Adipose tissue (tissue), 3 donors: ENCODE results near the gene SPTBN1. TPM values are rescaled to one million over a fixed set of nuclear protein-coding genes. Genes with fewer than 3 reads are reported as not detected.
"Not testable (repeated sequence)": the region's sequence is repeated elsewhere in the genome, so short reads cannot be mapped to it uniquely, and the experiment has no call there.

Experiments used
- H3K27ac ChIP-seq: one replicate; pipeline ENCODE4 v1.5.1; 2013; ENCODE audit warnings: low read depth, low read length
- WGBS, 3 donors: extraction: QIAGEN DNeasy Blood & Tissue Kit; methylation state at CpG; one replicate each; pipeline ENCODE4 v1.1.7; 2013; 5-methylcytosine and 5-hydroxymethylcytosine counted together
- polyA plus RNA-seq, 3 donors: library from polyadenylated mRNA; stranded (reverse); fragments of 200-250 nt; gene quantifications; one replicate each; pipeline ENCODE4 v1.2.3, GENCODE V29; 2013
- donor health status: healthy with polysubstance abuse.
- donor health status: Bipolar disorder and iron deficiency.
- donor health status: healthy.

The SPTBN1 gene
- polyA plus RNA-seq, 3 donors: 41.9 to 219 (median 183) TPM

DNA sequence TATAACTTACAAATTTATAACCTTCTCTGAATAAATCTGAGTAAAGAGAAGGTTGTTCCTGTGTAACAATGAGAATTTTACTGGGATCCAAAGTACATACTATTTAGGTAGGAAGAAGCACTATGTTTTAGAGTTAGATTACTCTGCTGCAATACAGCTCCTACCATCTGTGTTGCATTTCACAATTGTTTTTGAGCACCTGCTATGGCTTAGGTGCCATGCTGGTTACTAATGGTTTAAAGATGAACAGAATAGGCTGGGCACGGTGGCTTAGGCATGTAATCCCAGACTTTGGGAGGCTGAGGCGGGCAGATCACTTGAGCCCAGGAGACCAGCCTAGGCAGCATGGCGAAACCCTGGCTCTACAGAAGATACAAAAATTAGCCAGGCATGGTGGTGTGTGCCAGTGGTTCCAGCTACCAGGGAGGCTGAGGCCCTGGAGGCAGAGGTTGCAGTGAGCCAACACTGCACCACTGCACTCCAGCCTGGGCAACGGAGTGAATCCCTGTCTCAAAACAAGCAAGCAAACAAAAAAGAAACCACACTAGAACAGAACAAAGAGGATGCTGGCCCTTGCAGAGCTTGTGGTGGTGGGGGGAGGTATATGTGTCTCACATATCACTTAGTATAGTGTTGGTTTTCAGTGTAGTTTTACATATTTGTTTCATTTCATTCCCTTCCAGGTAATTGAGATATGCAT, 56.7 kb downstream of the SPTBN1 start:
- 85 to 92% (median 86%) methylated on average over 4 of the region's 4 CpGs for WGBS, 3 donors

DNA sequence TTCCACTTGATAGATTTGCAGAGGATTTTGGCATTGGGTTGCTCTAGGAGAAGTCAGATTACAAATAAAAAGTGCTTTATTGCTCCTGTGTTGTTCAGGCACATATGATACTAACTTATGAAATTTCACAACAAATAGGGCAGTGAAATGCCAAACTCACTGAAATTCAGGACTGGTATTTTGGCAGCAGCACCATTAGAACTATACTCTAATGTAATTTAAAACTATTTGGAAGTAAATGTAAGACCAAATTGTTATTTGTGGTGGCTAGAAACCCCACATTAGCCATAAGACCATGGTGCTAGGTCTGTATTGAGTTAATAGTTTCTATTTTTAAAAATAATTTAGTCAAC, 57.2 kb downstream of the SPTBN1 start:
- H3K27ac ChIP-seq: no peak overlapping the region

More for the DNA sequence above, 56.7 kb downstream of the SPTBN1 start:
- H3K27ac ChIP-seq: no peak overlapping the region

DNA sequence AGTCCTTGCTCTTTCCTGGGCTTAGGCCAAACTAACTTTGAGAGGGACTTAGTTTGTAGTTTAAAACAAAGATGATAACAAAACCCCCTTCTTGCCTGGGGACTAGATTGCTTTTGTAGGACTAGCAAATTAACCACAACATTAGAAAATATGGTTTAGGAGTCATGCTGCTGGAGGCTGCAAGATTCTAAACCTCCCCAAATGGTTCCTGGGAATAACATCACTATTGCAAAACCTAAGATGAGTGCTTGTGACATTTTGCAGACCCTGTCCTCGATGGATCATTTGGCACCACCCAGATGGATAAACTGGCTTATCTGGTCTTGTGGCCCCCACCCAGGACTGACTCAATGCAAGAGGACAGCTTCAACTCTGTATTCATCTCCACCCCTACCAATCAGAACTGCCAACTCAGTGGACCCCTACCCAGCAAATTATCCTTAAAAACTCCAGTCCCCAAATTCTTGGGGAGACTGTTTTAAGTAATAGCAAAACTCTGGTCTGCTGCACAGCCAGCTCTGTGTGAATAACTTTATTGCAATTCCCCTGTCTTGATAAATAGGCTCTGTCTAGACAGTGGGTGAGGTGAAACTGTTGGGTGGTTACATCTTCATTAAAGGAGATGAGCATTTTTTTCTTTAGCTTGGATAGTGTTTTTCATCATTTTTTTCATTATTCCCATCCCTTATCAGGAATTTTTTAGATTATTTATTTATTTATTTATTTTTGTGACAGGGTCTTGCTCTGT, 58.9 kb downstream of the SPTBN1 start:
- no peak overlapping the region for H3K27ac ChIP-seq
- 36 to 55% (median 42%) methylated on average over 1 of the region's 1 CpG for WGBS, 3 donors

- no peak overlapping the region for H3K27ac ChIP-seq
- 82 to 90% (median 90%) methylated on average over 2 of the region's 2 CpGs for WGBS, 3 donors
Observed at GRCh38 chr2:54516842-54517241, 60.7 kb downstream of the SPTBN1 start.

- not testable (repeated sequence) for H3K27ac ChIP-seq
- 71 to 90% (median 79%) methylated on average over 7 of the region's 7 CpGs for WGBS, 3 donors
Observed at GRCh38 chr2:54518016-54518415, 61.9 kb downstream of the SPTBN1 start.

GRCh38 chr2:54518430-54518829, 62.3 kb downstream of the SPTBN1 start:
- H3K27ac ChIP-seq: no peak overlapping the region
- WGBS, 3 donors: 49 to 67% (median 57%) methylated on average over 2 of the region's 2 CpGs

- WGBS, 3 donors: 54 to 86% (median 85%) methylated on average over 12 of the region's 12 CpGs
- H3K27ac ChIP-seq: no peak overlapping the region
Observed at GRCh38 chr2:54519841-54520459, 63.8 kb downstream of the SPTBN1 start.

- WGBS, 3 donors: 69 to 80% (median 70%) methylated on average over 3 of the region's 3 CpGs
- no peak overlapping the region for H3K27ac ChIP-seq
Observed at GRCh38 chr2:54520687-54521086, 64.6 kb downstream of the SPTBN1 start.

DNA sequence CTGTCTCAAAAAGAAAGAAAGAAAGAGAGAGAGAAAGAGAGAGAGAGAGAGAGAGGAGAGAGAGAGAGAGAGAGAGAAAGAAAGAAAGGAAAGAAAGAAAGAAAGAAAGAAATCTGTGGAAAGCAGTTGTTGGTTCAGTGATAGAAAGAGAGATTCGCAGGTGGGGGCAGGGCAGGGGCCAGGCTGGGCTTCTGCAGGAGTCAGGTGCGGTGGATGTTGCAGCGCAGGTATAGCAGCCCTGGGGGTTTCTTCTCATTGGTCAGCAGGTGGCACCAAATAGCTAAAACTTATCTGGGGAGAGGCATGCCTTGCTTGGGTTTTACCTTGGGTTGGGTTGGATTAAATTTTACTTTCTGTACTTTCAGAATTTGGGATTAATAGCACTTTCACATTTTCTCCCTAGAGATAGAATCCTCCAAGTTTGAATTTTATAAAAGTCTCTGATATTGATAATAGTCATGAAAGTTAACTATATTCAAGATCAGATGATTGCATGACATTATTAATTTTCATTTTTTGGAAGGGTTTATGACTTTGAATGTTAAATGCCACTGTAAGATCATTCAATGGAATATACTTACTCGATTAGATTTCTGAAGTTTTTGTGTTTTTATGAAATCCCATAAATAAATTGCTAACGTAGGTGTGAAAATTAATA, 66.6 kb downstream of the SPTBN1 start:
- no peak overlapping the region for H3K27ac ChIP-seq
- 25 to 39% (median 31%) methylated on average over 5 of the region's 5 CpGs for WGBS, 3 donors

- no peak overlapping the region for H3K27ac ChIP-seq
- WGBS, 3 donors: 83 to 90% (median 89%) methylated on average over 4 of the region's 4 CpGs
Observed at GRCh38 chr2:54523324-54523959, 67.3 kb downstream of the SPTBN1 start.

GRCh38 chr2:54524226-54524991, 68.3 kb downstream of the SPTBN1 start:
- 65 to 82% (median 69%) methylated on average over 13 of the region's 13 CpGs for WGBS, 3 donors
- H3K27ac ChIP-seq: peak overlapping the region; percentile 64

DNA sequence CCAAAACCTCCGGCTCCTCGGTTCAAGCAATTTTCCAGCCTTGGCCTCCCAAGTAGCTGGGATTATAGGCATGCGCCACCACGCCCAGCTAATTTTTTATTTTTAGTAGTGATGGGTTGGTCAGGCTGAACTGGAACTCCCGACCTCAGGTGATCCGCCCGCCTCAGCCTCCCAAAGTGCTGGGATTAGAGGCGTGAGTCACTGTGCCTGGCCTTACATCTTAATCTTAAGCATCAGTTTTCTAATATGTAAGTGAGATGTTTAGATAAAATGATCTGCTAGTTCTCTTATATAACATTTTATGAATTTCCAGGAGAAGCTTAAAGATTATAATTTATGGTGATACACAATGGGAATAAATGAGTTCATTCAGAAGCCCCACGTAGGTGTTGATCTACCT, 69.2 kb downstream of the SPTBN1 start:
- no peak overlapping the region for H3K27ac ChIP-seq
- WGBS, 3 donors: 92 to 94% (median 92%) methylated on average over 9 of the region's 9 CpGs

DNA sequence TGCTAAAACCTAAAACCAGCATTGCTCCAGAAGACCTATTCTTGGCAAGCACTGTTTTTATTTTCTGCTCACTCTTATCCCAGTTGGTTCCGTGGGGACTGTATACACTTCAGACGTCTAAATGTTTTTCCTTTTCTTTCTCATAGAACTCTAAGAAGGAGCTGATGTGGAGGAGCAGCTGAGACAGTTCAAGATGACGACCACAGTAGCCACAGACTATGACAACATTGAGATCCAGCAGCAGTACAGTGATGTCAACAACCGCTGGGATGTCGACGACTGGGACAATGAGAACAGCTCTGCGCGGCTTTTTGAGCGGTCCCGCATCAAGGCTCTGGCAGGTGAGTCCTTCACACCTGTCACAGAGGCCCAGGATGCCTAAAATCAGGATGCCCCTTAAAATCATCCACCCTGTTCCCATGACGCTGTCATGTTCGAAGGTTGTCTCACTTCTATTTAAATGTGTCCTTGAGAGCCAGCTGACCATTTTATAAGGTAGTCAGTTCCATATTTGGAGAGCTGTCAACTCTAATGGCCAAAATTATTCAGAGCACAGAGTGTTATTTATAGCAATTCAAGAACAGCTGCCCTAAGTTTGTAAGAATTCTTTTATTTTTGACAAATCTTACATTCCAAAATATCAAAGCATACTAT, 70.2 kb downstream of the SPTBN1 start:
- 82 to 87% (median 85%) methylated on average over 12 of the region's 12 CpGs for WGBS, 3 donors
- no peak overlapping the region for H3K27ac ChIP-seq

GRCh38 chr2:54528311-54528955, 72.3 kb downstream of the SPTBN1 start:
- H3K27ac ChIP-seq: no peak overlapping the region
- WGBS, 3 donors: 86 to 100% (median 88%) methylated on average over 1 of the region's 1 CpG

- 88 to 100% (median 95%) methylated on average over 1 of the region's 1 CpG for WGBS, 3 donors
- H3K27ac ChIP-seq: not testable (repeated sequence)
Observed at GRCh38 chr2:54529518-54529917, 73.4 kb downstream of the SPTBN1 start.

GRCh38 chr2:54529935-54530334, 73.8 kb downstream of the SPTBN1 start:
- H3K27ac ChIP-seq: no peak overlapping the region
- WGBS, 3 donors: 82 to 95% (median 87%) methylated on average over 2 of the region's 2 CpGs

DNA sequence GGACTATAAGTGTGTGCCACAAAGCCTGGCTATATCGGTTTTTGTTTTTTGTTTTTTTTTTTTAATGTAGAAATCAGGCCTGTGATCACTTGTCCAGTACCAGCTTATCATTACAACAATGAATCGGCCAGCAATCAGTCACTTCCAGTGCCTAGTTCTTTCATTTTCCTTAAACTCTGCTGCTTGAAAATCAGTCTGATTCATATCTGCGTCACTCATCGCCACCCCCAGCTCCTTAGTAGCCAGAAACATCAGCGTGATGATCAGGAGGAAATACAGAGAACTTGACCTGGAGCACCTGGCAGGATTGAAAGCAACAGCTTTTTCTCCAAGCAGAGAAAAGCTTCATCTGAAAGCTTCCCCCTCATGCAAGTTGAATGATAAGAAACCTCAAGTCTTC, 75.4 kb downstream of the SPTBN1 start:
- peak overlapping the region; percentile 15 for H3K27ac ChIP-seq
- WGBS, 3 donors: 65 to 73% (median 72%) methylated on average over 5 of the region's 5 CpGs
